ENCODE measurements around the gene KCNIP3.
"Not testable (repeated sequence)": the region's sequence is repeated elsewhere in the genome, so short reads cannot be mapped to it uniquely, and the experiment has no call there.

GRCh38 chr2:95433973-95434372 lies 136.8 kb downstream of the KCNIP3 start:
- TF ChIP-seq CTCF, POLR2A (IDR thresholded peaks at IDR 0.05): not testable (repeated sequence)

Measured in esophagus squamous epithelium (tissue), 4 donors.